GM18951 (cell line): Measurements from ENCODE around the gene CSMD2.

Experiments
- POLR2A ChIP-seq: IDR thresholded peaks from 4 replicates; pipeline ENCODE4 v1.6.1; 2011; ENCODE audit warnings: mild to moderate bottlenecking; ENCODE audit not compliant: insufficient read length, insufficient read depth; ENCODE audit errors: extremely low read depth
- in situ Hi-C: fragments of 300-500 bp; cut with MboI; formaldehyde crosslinking; loops from one replicate; pipeline ENCODE4 v1.12.0; 2022; ENCODE audit warnings: low sequenced_read_pairs, mixed read lengths, inconsistent platforms; ENCODE audit not compliant: unreplicated experiment

The CSMD2 gene

DNA sequence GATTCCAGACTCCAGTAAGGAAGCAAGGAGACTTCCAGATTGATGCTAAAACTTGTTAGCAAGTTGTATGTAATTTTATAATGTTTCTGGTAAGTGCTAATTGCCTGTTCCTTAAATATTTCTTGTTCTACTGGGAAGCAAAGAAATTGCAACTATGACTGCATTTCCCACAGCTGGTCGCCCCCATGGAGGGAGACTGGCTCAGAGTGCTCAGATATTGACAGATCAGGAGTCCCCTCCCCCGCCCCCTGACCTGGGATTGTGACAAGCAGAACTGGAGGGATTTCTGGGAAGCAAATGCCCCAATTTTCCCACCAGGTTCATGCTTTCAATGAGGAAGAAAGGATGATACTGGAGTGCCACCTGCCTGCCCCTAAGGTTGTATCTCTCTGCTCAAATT, 383.4 kb downstream of the CSMD2 start:
- in situ Hi-C loops, result no loop called here
- TF ChIP-seq POLR2A, result no peak

- in situ Hi-C loops, result no loop called here
- TF ChIP-seq POLR2A, result no peak
Observed at GRCh38 chr1:33777337-33777736, 387.7 kb downstream of the CSMD2 start.

GRCh38 chr1:33768821-33769220, 396.2 kb downstream of the CSMD2 start:
- TF ChIP-seq POLR2A, result no peak
- in situ Hi-C loops, result no loop called here

GRCh38 chr1:33768106-33768505, 396.9 kb downstream of the CSMD2 start:
- TF ChIP-seq POLR2A, result no peak
- in situ Hi-C loops, result no loop called here

DNA sequence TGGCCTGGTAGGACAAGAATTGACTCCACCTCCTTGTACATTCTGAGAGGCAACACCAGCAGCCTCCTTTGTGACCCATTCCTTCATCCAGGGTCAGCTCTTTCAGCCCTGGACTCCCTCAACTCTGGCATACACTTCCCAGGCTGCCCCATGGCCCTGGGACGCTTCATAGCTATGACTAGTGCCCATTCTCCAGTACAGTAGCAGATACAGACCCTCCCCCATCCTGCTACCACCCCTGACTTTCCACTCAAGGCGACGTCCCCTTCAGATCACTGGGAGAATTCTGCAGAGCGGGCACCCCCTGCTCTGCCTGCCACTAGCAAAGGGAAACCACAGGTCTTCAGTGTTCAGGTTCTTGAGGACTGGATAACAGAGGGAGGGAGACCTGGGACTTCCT, 400.9 kb downstream of the CSMD2 start:
- in situ Hi-C loops, result no loop called here
- no peak for TF ChIP-seq POLR2A

DNA sequence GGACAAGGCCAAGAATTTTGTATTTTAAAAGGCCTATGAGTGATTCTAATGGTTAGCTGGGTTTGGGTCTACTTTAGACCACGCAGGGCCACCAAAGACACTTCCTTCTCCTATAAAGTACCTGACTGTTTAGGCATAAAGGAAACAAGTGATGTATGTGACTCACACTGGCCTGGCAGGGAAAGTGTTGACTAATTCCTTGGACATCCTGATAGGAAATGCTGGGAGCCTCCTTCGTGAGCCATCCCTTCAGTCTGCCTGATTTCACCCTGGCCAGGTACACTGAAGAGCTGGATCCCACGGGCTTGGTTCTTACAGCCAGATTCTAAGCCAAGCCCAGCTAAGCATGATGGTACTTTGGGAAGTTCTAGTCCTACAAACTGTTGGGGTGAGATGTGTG, 401.6 kb downstream of the CSMD2 start:
- no peak for TF ChIP-seq POLR2A
- in situ Hi-C loops, result no loop called here

DNA sequence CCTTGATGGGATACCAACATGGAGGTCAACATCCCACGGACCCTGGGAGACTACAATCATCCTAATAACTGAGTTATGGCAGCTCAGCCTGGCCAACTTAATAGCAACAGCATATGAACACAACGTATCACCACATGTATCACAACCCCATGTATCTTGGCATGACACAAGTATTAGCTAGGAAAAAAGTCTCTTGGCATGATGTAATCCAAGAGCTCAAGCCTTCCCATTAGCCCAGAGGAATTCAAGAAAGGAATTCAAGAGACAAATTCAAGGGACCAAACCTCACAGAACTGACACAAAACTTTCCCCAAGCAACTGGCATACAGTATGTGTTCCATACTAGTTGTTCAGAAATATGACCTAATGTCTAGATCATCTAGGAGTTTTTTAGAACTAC, 402.1 kb downstream of the CSMD2 start:
- no peak for TF ChIP-seq POLR2A
- in situ Hi-C loops, result no loop called here

GRCh38 chr1:33762109-33762830, 402.8 kb downstream of the CSMD2 start:
- no peak for TF ChIP-seq POLR2A
- in situ Hi-C loops, result no loop called here

GRCh38 chr1:33758698-33759097, 406.3 kb downstream of the CSMD2 start:
- no peak for TF ChIP-seq POLR2A
- in situ Hi-C loops, result no loop called here

DNA sequence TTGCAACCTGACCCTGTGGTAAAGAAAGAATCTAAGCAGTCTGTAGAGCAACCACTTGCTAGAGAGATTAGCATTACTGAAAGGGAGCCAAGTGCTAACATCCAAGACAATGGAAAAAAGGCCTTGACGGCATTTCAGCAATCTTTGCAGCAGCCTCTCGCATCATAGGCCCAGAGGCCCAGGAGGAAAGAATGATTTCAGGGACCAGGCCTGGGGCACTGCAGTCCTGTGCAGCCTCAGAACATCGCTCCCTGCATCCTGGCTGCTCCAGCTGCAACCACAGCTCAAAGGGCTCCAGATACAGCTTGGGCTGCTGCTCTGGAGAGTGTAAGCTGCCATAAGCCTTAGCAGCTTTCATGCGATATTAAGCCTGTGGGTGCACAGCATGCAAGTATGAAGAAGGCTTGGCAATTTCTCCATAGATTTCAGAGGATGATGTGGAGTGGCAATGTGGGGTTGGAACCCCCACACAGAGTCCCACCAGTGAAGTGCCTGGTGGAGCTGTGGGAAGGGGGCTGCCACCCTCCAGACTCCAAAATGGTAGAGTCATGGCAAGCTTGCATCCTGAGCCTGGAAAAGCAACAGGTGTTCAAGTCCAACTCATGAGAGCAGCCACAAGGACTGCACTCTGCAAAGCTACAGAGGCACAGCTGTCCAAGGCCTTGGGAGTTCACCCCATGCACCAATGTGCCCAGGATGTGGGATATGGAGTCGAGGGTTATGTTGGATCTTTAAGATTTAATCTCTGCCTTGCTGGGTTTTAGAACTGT, 411.8 kb downstream of the CSMD2 start:
- in situ Hi-C loops, result no loop called here
- no peak for TF ChIP-seq POLR2A

DNA sequence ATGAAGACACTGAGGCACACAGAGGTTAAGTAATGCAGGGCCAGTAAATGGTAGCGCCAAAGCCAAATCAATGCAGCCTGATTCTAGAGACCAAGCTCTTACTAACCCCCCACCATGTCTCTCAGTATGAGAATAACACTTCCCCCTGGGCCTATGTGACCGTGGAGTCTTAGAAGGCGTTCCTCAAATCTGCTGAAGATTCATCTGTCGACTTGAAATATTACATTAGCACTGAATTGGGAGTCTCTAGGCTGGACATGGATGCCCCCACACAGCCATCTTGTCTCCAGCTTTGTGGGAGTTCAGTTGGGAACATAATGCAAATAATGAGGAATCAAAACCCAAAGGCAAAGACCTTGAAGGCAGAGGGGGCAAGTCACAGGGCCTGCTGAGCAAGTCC, 419.1 kb downstream of the CSMD2 start:
- no peak for TF ChIP-seq POLR2A
- in situ Hi-C loops, result no loop called here

- no peak for TF ChIP-seq POLR2A
- in situ Hi-C loops, result no loop called here
Observed at GRCh38 chr1:33743221-33743998, 421.6 kb downstream of the CSMD2 start.

DNA sequence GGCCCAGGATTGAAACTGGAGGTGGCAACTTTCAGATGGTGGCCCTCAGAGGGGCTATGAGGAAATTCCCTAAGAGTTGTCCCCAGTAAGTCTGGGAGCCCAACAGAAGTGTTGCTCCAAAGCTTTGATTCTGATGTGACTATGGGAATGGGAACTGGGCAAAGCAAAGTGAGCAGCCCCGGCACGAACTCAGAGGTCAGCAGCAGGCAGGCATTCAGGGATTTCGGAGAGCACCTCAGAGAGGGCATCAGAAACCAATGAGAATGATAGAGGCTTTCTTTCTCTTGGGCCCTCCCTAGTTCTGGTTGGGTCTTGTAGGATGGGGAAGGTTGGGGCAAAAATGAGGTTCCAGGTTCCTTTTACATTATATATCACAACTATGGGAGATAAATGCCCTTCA, 422.4 kb downstream of the CSMD2 start:
- in situ Hi-C loops, result no loop called here
- no peak for TF ChIP-seq POLR2A
